HG03460 (cell line): ENCODE data around the gene SEMA4A.

ENCODE experiments used
- ATAC-seq: cut with Tn5 transposase; IDR thresholded peaks from one replicate; pipeline ENCODE4 v1.9.1; 2021; ENCODE audit not compliant: unreplicated experiment

SEMA4A gene

GRCh38 chr1:156226116-156226538 lies 72.7 kb downstream of the SEMA4A start:
- peak; percentile 59 for ATAC-seq

GRCh38 chr1:156226782-156227181 lies 73.4 kb downstream of the SEMA4A start:
- ATAC-seq, result no peak
